Astrocyte (in vitro differentiated cells and primary cell): ENCODE results near the gene PHKA2.

Experiments used
- EZH2 ChIP-seq: IDR thresholded peaks from 2 replicates; pipeline ENCODE4 v1.6.1; 2012; ENCODE audit warnings: mild to moderate bottlenecking, low read length, inconsistent platforms; ENCODE audit not compliant: insufficient read depth
- TF ChIP-seq, protein P1 (sequence below): IDR thresholded peaks from 2 replicates; pipeline ENCODE4 v1.5.1; 2011; ENCODE audit warnings: low read depth, mild to moderate bottlenecking, inconsistent platforms, low read length, moderate library complexity; ENCODE audit not compliant: insufficient read depth

DNA sequence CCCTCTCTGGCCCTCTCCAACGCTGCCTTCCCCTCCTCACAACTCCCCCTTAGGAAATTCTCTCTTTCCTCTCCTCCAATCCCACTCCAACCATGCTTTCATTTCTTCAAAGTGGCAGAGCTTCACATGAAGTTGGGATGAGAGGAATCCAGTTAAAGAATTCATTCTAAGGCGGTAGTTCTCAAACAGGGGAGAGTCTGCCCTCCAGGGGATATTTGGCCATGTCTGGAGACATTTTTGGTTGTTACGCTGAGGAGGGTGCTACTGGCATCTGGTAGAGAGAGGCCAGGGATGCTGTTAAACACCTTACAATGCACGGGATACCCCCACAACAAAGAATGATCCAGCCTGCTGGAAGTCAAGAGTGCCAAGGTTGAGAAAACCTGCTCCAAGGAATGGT is 40.5 kb upstream of the PHKA2 start:
- TF ChIP-seq, protein P1, sequence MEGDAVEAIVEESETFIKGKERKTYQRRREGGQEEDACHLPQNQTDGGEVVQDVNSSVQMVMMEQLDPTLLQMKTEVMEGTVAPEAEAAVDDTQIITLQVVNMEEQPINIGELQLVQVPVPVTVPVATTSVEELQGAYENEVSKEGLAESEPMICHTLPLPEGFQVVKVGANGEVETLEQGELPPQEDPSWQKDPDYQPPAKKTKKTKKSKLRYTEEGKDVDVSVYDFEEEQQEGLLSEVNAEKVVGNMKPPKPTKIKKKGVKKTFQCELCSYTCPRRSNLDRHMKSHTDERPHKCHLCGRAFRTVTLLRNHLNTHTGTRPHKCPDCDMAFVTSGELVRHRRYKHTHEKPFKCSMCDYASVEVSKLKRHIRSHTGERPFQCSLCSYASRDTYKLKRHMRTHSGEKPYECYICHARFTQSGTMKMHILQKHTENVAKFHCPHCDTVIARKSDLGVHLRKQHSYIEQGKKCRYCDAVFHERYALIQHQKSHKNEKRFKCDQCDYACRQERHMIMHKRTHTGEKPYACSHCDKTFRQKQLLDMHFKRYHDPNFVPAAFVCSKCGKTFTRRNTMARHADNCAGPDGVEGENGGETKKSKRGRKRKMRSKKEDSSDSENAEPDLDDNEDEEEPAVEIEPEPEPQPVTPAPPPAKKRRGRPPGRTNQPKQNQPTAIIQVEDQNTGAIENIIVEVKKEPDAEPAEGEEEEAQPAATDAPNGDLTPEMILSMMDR = no peak
- no peak for TF ChIP-seq EZH2
